Measurements from ENCODE around the gene SLC10A2. TPM values are rescaled to one million over a fixed set of nuclear protein-coding genes. Genes with fewer than 3 reads are reported as not detected.
"Not testable (repeated sequence)": the region's sequence is repeated elsewhere in the genome, so short reads cannot be mapped to it uniquely, and the experiment has no call there.

Gene SLC10A2
- total RNA-seq, 1 experiment from 2014 or later: not detected

GRCh38 chr13:103099722-103100293, 33.6 kb upstream of the SLC10A2 start:
- Histone ChIP-seq H3K36me3 (ENCODE audit: insufficient read depth, low read length) (no peaks in the 10 kb centered on the region), H3K27me3 (ENCODE audit: low read length) (no peaks in the 10 kb centered on the region), H3K79me2 (ENCODE audit: low read length) (no peaks in the 10 kb centered on the region), H3K27ac (ENCODE audit: low read length) (no peak overlapping the region), H3K9me3 (ENCODE audit: low read length) (no peaks in the 10 kb centered on the region), H4K20me1 (ENCODE audit: insufficient read depth, low read depth, low read length) (no peaks in the 10 kb centered on the region), H3K9me2 (replicated peaks; ENCODE audit: insufficient read depth, low read length) (no peaks in the 10 kb centered on the region), H3K4me1 (ENCODE audit: low read length) (no peaks in the 10 kb centered on the region), H3K4me2 (ENCODE audit: low read depth, low read length, poor library complexity, severe bottlenecking) (no peak overlapping the region), H3K9ac (ENCODE audit: low read length) (no peak overlapping the region), H3K4me3 (ENCODE audit: low read length) (no peak overlapping the region), H2AFZ (ENCODE audit: low read length) (no peak overlapping the region)
- DNase-seq: no peak

- no peak overlapping the region for H3K27ac ChIP-seq (ENCODE audit: low read length)
- no peaks in the 10 kb centered on the region for H4K20me1 ChIP-seq (ENCODE audit: insufficient read depth, low read depth, low read length)
- no peak overlapping the region for H2AFZ ChIP-seq (ENCODE audit: low read length)
- H3K9me3 ChIP-seq (ENCODE audit: low read length): peaks cover 4% of the 10 kb centered on the region; the same call in 1 of the 2 replicates
- H3K9me2 ChIP-seq (replicated peaks; ENCODE audit: insufficient read depth, low read length): no peaks in the 10 kb centered on the region
- no peak overlapping the region for H3K4me3 ChIP-seq (ENCODE audit: low read length)
- H3K4me1 ChIP-seq (ENCODE audit: low read length): no peaks in the 10 kb centered on the region
- no peak overlapping the region for H3K9ac ChIP-seq (ENCODE audit: low read length)
- DNase-seq: no peak
- no peaks in the 10 kb centered on the region for H3K36me3 ChIP-seq (ENCODE audit: insufficient read depth, low read length)
- no peaks in the 10 kb centered on the region for H3K79me2 ChIP-seq (ENCODE audit: low read length)
- H3K4me2 ChIP-seq (ENCODE audit: low read depth, low read length, poor library complexity, severe bottlenecking): no peak overlapping the region
- H3K27me3 ChIP-seq (ENCODE audit: low read length): no peaks in the 10 kb centered on the region
Measured at GRCh38 chr13:103098535-103098934, 32.3 kb upstream of the SLC10A2 start.

- DNase-seq: no peak
Measured at GRCh38 chr13:103097366-103097928, 31.2 kb upstream of the SLC10A2 start.

GRCh38 chr13:103093649-103094048, 27.4 kb upstream of the SLC10A2 start:
- H3K9ac ChIP-seq (ENCODE audit: low read length); H3K36me3 ChIP-seq (ENCODE audit: insufficient read depth, low read length); H3K27me3 ChIP-seq (ENCODE audit: low read length); H3K27ac ChIP-seq (ENCODE audit: low read length); H3K9me3 ChIP-seq (ENCODE audit: low read length); H3K4me3 ChIP-seq (ENCODE audit: low read length); H3K4me1 ChIP-seq (ENCODE audit: low read length); H2AFZ ChIP-seq (ENCODE audit: low read length); H4K20me1 ChIP-seq (ENCODE audit: insufficient read depth, low read depth, low read length); H3K4me2 ChIP-seq (ENCODE audit: low read depth, low read length, poor library complexity, severe bottlenecking); H3K79me2 ChIP-seq (ENCODE audit: low read length); DNase-seq; H3K9me2 ChIP-seq (replicated peaks; ENCODE audit: insufficient read depth, low read length): not testable (repeated sequence)

More at GRCh38 chr13:103097366-103097928, 31.2 kb upstream of the SLC10A2 start:
- Histone ChIP-seq H3K9ac (ENCODE audit: low read length) (no peak overlapping the region), H3K27me3 (ENCODE audit: low read length) (no peaks in the 10 kb centered on the region), H3K9me2 (replicated peaks; ENCODE audit: insufficient read depth, low read length) (no peaks in the 10 kb centered on the region), H4K20me1 (ENCODE audit: insufficient read depth, low read depth, low read length) (no peaks in the 10 kb centered on the region), H3K9me3 (ENCODE audit: low read length) (peaks cover 7% of the 10 kb centered on the region), H3K4me3 (ENCODE audit: low read length) (no peak overlapping the region), H3K27ac (ENCODE audit: low read length) (no peak overlapping the region), H2AFZ (ENCODE audit: low read length) (no peak overlapping the region), H3K36me3 (ENCODE audit: insufficient read depth, low read length) (no peaks in the 10 kb centered on the region), H3K79me2 (ENCODE audit: low read length) (no peaks in the 10 kb centered on the region), H3K4me2 (ENCODE audit: low read depth, low read length, poor library complexity, severe bottlenecking) (no peak overlapping the region), H3K4me1 (ENCODE audit: low read length) (no peaks in the 10 kb centered on the region)

GRCh38 chr13:103087275-103087674, 21.1 kb upstream of the SLC10A2 start:
- Histone ChIP-seq H3K79me2 (ENCODE audit: low read length) (no peaks in the 10 kb centered on the region), H3K9me2 (replicated peaks; ENCODE audit: insufficient read depth, low read length) (no peaks in the 10 kb centered on the region), H3K4me3 (ENCODE audit: low read length) (no peak overlapping the region), H3K4me2 (ENCODE audit: low read depth, low read length, poor library complexity, severe bottlenecking) (no peak overlapping the region), H3K9me3 (ENCODE audit: low read length) (no peaks in the 10 kb centered on the region), H3K36me3 (ENCODE audit: insufficient read depth, low read length) (no peaks in the 10 kb centered on the region), H3K4me1 (ENCODE audit: low read length) (no peaks in the 10 kb centered on the region), H2AFZ (ENCODE audit: low read length) (no peak overlapping the region), H3K9ac (ENCODE audit: low read length) (no peak overlapping the region), H3K27me3 (ENCODE audit: low read length) (no peaks in the 10 kb centered on the region), H3K27ac (ENCODE audit: low read length) (no peak overlapping the region), H4K20me1 (ENCODE audit: insufficient read depth, low read depth, low read length) (no peaks in the 10 kb centered on the region)
- no peak for DNase-seq

- Histone ChIP-seq H3K36me3 (ENCODE audit: insufficient read depth, low read length) (no peaks in the 10 kb centered on the region), H3K9me2 (replicated peaks; ENCODE audit: insufficient read depth, low read length) (no peaks in the 10 kb centered on the region), H3K9ac (ENCODE audit: low read length) (no peak overlapping the region), H4K20me1 (ENCODE audit: insufficient read depth, low read depth, low read length) (no peaks in the 10 kb centered on the region), H3K4me1 (ENCODE audit: low read length) (no peaks in the 10 kb centered on the region), H3K79me2 (ENCODE audit: low read length) (no peaks in the 10 kb centered on the region), H3K4me3 (ENCODE audit: low read length) (no peak overlapping the region), H3K9me3 (ENCODE audit: low read length) (no peaks in the 10 kb centered on the region), H3K27ac (ENCODE audit: low read length) (no peak overlapping the region), H3K4me2 (ENCODE audit: low read depth, low read length, poor library complexity, severe bottlenecking) (no peak overlapping the region), H2AFZ (ENCODE audit: low read length) (no peak overlapping the region), H3K27me3 (ENCODE audit: low read length) (no peaks in the 10 kb centered on the region)
- DNase-seq: no peak
Measured at GRCh38 chr13:103081435-103081834, 15.2 kb upstream of the SLC10A2 start.

DNA sequence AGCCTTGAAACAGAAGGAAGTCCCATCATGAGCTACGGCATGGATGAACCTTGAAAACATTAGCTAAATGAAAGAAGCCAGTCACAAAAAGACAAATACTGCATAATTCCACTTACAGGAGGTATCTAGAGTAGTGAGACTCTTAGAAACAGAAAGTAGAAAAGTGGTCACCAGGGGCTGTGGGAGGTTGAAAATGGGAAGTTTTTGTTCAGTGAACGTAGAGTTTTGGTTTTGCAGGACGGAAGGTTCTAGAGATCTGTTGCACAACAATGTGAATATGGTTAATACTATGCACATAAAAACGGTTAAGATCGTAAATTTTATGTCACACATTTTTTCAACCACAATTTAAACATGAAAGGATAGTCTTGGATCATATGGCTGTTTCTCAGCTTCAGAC, 11.9 kb upstream of the SLC10A2 start:
- H3K9ac ChIP-seq (ENCODE audit: low read length): no peak overlapping the region
- no peaks in the 10 kb centered on the region for H3K9me3 ChIP-seq (ENCODE audit: low read length)
- H3K27ac ChIP-seq (ENCODE audit: low read length): no peak overlapping the region
- no peaks in the 10 kb centered on the region for H3K27me3 ChIP-seq (ENCODE audit: low read length)
- DNase-seq: no peak
- H2AFZ ChIP-seq (ENCODE audit: low read length): no peak overlapping the region
- H3K4me2 ChIP-seq (ENCODE audit: low read depth, low read length, poor library complexity, severe bottlenecking): no peak overlapping the region
- H3K79me2 ChIP-seq (ENCODE audit: low read length): no peaks in the 10 kb centered on the region
- no peaks in the 10 kb centered on the region for H4K20me1 ChIP-seq (ENCODE audit: insufficient read depth, low read depth, low read length)
- no peaks in the 10 kb centered on the region for H3K4me1 ChIP-seq (ENCODE audit: low read length)
- H3K36me3 ChIP-seq (ENCODE audit: insufficient read depth, low read length): no peaks in the 10 kb centered on the region
- H3K9me2 ChIP-seq (replicated peaks; ENCODE audit: insufficient read depth, low read length): no peaks in the 10 kb centered on the region
- no peak overlapping the region for H3K4me3 ChIP-seq (ENCODE audit: low read length)

- no peaks in the 10 kb centered on the region for H3K79me2 ChIP-seq (ENCODE audit: low read length)
- H4K20me1 ChIP-seq (ENCODE audit: insufficient read depth, low read depth, low read length): no peaks in the 10 kb centered on the region
- no peaks in the 10 kb centered on the region for H3K27me3 ChIP-seq (ENCODE audit: low read length)
- peaks cover 7% of the 10 kb centered on the region for H3K4me1 ChIP-seq (ENCODE audit: low read length)
- H3K36me3 ChIP-seq (ENCODE audit: insufficient read depth, low read length): no peaks in the 10 kb centered on the region
- no peak overlapping the region for H3K4me2 ChIP-seq (ENCODE audit: low read depth, low read length, poor library complexity, severe bottlenecking)
- no peak overlapping the region for H3K9ac ChIP-seq (ENCODE audit: low read length)
- no peak overlapping the region for H3K27ac ChIP-seq (ENCODE audit: low read length)
- peak; percentile 57 for DNase-seq
- no peaks in the 10 kb centered on the region for H3K9me3 ChIP-seq (ENCODE audit: low read length)
- no peak overlapping the region for H2AFZ ChIP-seq (ENCODE audit: low read length)
- no peaks in the 10 kb centered on the region for H3K9me2 ChIP-seq (replicated peaks; ENCODE audit: insufficient read depth, low read length)
- H3K4me3 ChIP-seq (ENCODE audit: low read length): no peak overlapping the region
Measured at GRCh38 chr13:103068836-103069235, 2.6 kb upstream of the SLC10A2 start.

Measured in Karpas-422 (cell line).